ENCODE measurements around the gene KDM2A. TPM values are rescaled to one million over a fixed set of nuclear protein-coding genes. Genes with fewer than 3 reads are reported as not detected.
A peak's percentile ranks its signal among the peaks of the same experiment; 100 is the strongest.

KDM2A gene
- total RNA-seq (2014; rRNA removed; shearing (Covaris generic)), result 49.3 and 59.9 TPM in 2 replicates

DNA sequence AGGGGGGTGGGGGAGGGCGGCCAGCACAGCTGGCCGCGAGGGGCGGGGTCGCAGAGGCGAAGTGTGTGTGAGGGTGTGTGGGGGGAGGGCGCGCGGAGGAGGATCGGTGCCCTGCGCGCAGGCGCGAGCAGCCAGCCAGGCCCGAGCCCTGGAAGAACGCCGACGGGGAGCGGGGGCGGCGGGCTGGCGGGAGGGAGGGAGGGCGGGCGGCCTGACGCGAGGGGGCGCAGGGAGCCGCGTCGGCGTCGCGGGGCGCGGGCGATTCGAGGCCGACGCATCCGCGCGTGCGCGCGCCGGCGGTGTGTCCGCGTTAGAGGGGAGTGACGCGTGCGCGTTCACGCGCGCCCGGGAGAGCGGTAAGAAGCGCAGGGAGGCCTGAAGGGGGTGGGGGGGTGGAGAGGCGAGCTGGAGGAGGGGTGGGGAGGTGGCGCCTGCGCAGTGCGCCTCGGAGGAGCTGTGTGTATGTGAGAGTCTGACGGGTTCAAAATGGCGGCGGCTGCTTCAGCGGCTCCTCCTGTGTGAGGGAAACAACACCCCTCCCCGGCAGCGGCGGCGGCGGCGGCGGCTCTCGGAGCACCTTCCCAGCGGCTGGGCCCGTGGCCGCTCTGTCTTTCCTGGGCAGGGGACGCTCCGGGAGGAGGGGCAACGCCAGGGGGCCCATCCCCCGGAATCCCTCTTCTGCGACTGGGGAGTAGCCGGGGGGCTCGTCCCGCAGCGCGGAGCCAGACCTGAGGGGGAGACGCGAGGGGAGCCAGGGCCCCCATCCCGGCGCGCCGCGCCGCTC is at the start of gene KDM2A:
Gene KDM2A (plus strand): TSS at position 463 of the 784 bp plus-strand sequence. CDS start 2,054 bp downstream, outside the sequence.
- DNase-seq (ENCODE audit: low spot score), result peak; percentile 99

DNA sequence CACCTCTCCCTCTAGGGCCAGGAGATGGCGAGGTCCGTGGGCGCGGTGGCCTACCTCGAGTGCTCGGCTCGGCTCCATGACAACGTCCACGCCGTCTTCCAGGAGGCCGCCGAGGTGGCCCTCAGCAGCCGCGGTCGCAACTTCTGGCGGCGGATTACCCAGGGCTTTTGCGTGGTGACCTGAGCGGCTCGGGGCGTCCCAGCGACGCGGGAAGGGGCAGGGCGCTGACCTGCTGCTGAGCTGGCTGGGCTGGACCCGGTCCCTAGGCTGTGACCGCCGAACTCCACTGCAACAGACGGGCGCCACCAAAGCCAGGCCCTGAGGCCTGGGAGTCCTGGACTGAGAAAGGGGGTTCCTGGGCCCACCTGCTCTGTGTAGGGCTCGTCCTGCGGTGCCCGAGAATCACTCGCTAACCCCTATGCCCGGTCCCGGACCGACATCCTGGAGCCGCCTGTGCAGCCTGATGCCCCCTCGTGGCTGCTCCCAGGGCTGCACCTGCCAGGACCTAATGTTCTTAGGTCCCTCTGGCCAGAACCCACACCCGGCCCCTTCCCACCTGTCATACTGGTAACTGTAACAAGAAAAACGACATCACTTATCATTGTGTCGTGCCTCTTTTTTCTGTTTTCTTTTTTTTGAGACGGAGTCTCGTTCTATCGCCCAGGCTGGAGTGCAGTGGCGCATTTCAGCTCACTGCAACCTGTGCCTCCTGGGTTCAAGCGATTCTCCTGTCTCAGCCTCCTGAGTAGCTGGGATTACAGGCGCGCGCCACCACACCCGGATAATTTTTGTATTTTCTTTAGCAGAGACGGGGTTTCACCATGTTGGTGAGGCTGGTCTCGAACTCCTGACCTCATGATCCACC is 47.4 kb upstream of the KDM2A start:
- peak; percentile 77 for DNase-seq (ENCODE audit: low spot score)

DNA sequence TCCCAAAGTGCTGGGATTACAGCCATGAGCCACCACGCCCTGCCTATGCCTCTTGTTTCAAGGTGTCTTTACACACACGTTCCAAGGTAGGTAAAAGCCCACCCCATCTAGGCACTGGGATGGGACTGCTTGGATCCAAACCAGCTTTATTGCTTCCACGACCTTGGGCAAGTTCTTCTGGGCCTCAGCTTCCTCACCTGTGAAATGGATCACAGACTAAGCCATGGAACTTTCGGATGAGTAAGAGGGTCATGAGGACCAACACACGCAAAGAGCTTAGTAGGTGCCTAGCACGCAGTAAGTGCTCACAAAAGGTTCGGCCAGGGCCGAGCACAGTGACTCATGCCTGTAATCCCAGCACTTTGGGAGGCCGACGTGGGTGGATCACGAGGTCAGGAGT is 46.8 kb upstream of the KDM2A start:
- DNase-seq (ENCODE audit: low spot score), result no peak

DNA sequence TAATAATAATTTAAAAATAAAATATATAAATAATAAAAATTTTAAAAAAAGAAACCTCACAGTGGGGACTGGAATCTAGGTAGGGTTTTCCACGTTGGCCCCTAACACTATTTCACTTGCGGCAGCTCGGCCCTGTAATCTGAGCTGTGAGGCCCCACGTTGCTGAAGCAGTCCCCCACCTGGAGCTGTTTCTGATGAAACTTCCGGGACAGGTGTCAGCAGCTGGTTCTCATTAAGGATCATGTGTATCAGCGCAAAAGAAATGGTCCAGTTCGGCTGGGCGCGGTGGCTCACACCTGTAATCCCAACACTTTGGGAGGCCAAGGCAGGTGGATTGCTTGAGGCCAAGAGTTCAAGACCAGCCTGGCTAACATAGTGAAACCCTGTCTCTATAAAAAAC is 45.2 kb upstream of the KDM2A start:
- no peak for DNase-seq (ENCODE audit: low spot score)

DNA sequence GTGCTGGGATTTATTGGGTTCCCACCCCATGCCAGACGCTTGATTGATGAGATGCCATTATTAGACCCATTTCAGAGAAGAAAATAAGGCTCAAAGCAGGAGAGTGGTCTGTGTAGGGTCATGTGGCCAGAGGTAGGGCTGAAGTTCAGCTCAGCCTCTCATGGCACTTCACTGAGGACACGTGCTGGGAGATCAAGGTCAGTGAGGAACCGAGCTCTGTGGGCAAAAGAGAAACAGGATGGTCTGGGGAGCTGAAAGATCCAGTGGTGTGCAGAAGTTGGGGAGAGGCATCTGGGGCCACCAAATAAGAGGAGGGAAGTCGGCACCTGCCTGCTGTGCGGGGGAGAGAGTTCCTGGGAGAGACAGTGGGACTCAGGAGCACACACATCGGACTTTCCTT is 42.9 kb upstream of the KDM2A start:
- DNase-seq (ENCODE audit: low spot score), result no peak

DNA sequence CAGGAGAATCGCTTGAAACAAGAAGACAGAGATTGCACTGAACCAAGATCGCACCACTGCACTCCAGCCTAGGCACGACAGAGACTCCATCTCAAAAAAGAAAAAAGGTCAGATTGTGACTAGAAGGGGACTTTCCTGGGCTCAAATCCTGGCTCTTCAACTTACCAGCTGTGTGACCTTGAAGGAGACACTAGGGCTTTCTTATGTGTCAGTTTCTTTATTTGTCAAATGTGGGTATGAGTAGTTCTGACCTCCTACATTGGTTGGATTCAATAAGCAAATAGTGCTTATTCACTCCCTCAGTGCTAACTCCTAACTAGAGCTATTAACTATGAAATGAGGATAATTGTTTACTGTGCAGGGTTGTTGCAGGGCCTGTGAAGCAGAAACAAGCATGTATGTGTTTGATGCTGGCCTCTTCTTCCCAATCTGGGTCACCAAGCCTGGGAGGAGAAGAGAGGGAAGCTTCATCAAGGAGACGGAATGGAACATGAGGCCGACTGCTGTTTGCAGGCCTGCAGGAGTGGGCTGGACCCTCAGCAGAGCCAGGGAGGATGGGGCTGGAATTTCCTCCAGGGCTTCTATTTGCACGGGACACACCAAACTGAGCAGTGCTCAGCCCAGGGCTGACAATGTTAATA is 39.9 kb upstream of the KDM2A start:
- DNase-seq (ENCODE audit: low spot score), result no peak

DNA sequence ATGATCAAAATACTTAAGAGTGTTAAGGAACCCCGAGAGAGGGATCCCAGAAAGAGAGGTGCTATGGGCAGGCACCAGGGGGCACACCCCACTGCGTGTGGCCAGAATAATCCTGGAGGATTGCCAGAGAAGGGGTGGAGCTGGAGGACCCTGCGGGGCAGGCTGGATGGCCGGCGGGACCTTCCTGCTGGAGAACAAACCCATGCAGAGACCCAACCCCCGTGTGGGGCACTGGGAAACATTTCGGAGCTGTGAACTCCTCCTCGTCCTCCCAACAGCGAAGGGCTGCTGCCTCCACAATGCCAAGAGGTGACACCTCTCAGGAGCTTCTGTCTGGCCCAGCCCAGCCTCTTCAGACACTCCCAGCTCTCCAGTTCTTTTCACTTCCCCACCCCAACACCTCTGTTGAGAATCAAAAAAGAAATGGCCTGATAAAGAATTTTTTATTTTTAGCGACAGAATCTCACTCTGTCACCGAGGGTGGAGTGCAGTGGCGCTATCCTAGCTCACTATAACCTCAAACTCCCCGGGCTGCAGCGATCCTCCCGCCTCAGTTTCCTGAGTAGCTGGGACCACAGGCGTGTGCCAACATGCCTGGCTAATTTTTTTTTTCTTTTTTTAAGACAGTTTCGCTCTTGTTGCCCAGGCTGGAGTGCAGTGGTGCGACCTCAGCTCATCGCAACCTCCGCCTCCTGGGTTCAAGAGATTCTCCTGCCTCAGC is 36.8 kb upstream of the KDM2A start:
- DNase-seq (ENCODE audit: low spot score), result peak; percentile 47

DNA sequence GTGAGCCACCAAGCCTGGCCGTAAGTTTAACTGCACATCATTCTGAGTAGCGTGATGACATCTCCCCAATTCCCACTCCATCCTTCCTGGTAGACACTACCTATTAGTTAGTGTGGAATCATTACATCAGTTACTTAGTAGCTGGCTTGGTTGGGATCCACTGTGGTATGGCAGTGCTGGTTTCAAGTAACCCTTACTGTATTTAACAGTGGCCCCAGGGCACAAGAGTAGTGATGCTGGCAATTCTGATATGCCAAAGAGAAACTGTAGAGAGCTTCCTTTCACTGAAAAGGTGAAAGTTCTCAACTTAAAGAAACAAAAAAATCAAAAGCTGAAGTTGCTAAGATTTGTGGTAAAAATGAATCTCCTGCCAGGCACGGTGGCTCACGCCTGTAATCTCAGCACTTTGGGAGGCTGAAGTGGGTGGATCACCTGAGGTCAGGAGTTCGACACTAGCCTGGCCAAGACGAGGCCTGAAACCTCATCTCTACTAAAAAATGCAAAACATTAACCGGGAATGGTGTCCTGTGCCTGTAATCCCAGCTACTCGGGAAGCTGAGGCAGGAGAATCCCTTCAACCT is 35.2 kb upstream of the KDM2A start:
- no peak for DNase-seq (ENCODE audit: low spot score)

DNA sequence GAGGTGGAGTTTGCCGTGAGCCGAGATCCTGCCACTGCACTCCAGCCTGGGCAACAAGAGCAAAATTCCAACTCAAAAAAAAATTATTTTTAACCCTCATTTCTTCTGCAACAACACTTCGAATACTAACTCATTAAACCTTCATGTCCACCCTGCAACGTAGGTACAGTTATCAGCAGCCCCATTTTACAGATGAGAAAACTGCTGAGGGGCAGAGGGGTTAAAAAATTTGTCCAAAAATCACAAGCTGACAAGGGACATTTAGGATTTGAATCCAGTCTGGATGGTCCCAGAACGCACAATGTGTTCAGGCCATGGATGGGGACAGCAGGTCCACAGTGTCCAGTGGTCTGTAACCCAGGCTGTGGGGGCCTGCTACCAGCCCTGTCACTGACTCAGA is 33.4 kb upstream of the KDM2A start:
- no peak for DNase-seq (ENCODE audit: low spot score)

DNA sequence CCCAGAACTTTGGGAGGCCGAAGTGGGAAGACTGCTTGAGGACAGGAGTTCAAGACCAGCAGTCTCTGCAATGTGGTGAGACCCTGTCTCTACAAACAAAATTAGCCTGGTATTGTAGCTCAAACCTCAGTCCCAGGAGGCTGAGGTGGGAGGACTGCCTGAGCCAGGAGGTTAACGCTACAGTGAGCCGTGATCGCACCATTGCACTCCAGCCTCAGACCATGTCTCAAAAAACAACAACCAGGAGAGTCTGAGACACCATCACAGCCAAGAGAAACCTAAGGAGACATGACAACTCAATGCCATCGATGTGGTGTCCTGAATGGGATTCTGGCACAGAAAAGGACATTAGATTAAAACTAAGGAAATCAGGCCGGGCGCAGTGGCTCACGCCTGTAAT is 28.3 kb upstream of the KDM2A start:
- no peak for DNase-seq (ENCODE audit: low spot score)

DNA sequence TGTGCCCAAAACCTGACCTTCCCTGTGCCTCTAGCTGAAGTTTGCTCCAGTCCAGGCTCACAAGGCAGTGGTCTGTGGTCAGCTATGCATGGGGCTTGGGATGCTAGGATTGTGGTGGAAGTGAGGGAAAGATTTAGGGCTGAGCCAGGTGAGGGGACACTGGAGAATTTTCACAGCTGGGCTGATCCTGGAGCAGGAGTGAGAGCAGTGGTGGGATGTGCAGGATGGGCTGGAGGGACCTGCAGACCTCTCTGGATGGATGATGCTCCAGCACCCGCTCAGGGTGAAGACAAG is 23.9 kb upstream of the KDM2A start:
- DNase-seq (ENCODE audit: low spot score), result no peak

DNA sequence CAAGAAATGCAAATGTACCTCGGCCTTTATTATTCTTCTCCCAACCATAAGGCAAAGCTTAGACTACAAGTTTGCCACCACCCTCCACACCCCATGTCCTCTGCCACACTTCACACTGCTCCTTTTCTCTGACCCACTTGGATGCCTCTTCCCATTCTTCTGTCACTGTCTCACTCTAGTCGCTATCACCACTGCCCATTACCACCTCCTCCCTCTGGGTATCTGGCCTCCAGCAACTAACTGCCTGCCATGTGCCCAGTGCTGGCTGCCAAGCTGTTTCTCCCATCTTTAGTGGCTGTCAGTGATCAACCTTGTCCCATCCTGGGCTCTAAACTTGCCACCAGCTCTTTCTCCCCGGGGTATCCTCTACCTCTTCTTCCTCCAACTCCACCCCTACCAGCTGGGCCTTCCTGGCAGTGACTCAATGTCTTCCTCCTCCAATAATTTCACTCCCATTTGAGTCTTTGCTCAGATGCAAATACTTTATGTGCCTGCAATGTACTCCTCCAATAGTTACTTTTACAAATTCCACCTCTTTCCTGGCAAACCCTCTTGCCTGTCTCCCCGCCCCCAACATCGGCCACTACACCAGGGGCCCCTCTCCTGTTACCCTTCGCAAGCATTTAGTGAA is 20.1 kb upstream of the KDM2A start:
- no peak for DNase-seq (ENCODE audit: low spot score)

DNA sequence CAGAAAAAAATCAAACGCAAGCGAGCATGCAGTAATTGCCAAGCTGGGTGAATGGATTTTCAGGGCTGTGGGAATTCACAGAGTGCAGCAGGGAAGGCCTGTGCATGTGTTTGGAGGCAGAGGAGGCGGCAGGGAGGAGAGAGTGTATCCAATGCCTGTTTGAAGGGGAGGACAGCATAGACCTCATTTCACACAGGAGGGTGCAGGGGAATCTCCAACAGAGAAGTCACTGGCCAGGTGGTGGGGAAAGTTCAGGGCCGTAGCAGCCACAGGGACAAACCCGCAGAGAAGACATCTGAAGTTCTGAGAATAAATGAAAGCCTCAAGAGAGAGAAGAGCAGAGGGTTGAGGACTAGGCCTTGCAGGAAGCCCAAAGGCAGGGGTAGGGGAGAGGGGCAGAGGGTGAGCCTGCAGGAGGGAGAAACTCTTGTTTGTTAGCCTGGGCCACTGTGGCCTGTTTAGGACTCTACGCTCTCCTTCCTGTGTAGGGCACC is 19.2 kb upstream of the KDM2A start:
- DNase-seq (ENCODE audit: low spot score), result no peak

DNA sequence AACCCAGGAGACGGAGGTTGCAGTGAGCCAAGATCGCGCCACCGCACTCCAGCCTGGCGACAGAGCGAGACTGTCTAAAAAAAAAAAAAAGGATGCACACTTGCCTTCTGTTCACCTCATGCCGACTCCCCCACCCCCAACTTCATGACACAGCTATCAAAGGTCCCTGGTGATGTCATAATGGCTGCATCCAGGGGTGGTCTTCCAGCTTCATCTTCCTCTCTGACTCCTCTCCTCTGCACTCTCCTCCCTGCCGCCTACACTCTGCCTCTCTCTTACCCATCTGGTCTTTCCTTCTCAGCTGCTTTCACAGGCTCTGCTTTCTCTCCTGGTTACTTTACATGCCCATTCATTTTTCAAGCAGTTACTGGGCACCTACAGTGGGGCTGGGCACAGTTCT is 16.4 kb upstream of the KDM2A start:
- DNase-seq (ENCODE audit: low spot score), result no peak

DNA sequence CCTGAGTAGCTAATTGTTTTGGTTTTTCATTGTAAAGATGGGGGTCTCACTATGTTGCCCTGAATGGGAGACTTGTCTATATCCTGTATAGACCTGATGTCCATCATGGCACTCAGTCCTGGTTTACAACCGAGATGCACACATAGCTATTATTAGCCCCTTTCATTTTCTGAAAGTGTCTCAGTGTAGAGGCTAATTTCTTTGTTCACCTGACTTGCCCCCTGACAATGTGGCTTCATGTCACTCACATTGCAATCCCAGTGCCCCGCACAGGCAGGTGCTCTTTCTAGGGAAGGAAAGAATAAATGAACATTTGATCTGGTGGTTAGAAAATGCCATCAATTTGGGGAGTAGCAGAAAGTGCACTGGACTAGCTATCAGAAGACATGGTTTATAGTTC is 13.1 kb upstream of the KDM2A start:
- DNase-seq (ENCODE audit: low spot score), result no peak

DNA sequence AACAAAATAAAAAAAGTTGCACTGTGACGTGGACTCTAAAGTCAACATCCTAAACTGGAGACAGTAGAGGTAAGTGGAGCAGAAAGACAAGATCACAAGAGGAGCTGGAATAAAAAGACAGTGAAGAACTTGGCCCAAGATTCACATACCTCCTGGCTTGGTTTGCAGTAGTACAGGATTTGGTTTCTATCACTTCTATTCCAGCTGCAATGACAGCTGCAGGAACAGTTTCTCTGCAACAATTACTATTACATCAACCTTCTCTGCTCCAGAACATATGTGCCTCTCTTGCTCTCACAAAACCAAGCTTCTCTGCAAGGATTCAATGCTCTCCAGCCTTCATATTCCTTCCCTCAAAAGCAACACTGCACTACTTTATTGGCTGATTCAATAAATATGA is 7.8 kb upstream of the KDM2A start:
- no peak for DNase-seq (ENCODE audit: low spot score)

DNA sequence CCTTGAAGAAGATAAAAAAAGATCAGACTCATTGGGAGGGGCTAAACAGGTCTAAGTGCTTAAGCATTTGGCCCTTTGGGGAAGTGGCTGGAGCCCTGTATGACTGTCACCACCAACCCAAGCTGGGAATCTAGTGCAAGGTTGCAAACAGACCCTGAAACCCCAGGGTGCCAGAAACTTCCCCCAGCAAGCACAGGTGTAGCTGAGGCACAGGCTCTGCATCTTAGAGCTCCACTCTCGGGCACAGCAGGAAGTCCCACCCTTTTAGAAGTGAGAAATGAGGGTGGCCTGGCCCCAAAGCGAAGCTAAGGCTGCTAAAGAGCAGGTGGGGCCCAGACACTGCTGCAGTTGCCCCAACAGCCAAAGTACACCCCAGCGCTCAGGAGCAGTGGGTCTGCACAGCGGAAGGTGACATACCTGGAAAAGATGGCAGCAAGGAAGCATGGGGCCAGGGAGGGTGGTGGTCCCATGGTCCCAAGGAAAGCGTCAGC is 5.8 kb upstream of the KDM2A start:
- no peak for DNase-seq (ENCODE audit: low spot score)

DNA sequence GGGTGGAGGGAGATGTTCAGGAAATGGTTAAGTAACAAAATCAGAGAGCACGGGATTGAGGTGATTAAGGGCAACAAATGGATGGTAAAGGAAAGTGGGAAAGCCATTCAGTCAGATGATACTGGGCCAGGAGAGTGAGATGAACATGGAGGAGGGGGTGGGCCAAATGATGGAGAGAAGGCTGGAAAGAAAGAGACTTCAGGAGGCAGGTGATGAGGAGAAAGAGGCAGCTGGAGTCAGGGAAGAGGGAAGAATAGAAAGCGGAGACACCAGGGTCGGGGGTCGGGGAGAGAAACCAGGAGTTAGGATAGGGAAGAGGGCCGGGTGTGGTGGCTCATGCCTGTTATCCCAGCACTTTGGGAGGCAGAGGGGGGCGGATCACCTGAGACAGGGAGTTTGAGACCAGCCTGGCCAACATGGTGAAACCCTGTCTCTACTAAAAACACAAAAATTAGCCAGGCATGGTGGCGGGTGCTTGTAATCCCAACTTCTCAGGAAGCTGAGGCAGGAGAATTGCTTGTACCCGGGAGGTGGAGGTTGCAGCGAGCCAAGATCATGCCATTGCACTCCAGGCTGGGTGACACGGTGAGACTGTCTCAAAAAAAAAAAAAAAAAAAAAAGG is 4.7 kb upstream of the KDM2A start:
- no peak for DNase-seq (ENCODE audit: low spot score)

DNA sequence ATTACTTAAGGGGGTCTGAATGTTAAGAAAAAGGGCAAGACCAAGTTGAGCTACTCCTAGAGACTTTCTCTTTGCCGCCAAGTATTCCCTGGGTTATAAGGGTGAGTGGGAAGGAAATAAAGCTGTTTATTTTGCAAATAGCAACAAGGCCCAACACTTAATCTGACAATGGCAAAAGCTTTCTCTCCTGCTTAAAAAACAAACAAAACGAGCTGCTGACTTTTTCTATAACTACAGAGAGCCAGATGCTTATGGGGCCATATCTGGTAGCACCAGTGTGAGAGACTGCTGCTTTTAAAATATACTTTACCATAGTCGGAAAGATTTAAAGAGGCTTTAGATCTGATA is 2.3 kb upstream of the KDM2A start:
- no peak for DNase-seq (ENCODE audit: low spot score)

DNA sequence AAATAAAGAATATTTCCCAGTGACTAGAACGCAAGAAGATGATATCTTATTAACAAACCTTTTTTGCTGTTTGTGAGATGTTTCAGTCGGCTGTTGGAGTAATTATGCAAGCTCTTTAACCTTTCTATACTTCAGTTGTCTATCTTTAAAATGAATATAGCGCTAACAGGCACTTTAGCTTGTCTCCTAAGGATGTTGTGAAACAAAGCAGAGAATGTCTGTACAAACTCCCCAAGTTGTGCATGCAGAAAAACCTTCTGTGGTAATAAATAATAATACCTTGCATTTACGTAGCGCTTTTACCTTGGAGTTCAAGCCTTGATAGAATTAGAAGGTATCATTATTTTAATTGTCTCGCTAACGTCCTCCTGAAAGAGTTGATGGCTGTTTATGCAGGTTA is 1.9 kb upstream of the KDM2A start:
- DNase-seq (ENCODE audit: low spot score), result no peak

All from HT-29 (cell line).